ENCODE measurements around the gene SCML1.

DNA sequence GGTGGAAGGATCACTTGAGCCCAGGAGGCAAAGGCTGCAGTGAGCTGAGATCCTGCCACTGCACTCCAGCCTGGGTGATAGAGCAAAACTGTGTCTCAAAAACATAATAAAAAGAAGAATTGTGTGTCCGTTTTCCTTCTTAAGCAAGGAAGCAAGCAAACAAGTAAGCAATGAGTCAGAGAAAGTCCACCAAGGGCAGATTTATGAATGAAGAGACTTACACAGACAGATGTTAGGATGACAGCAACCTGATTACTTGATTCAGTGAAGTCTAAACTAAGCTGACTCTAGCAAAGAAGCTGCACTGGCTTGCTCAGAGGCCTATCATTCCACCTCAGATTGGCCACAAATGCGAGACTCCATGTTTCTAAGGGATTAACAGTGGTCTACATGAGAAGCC lies 34.1 kb upstream of the SCML1 start:
- TF ChIP-seq EZH2 (IDR thresholded peaks at IDR 0.05; ENCODE audit: borderline replicate concordance, control insufficient read depth, low read depth, low read length) (no peak), CTCF (IDR thresholded peaks at IDR 0.05 in 2 of 3, conservative IDR thresholded peaks at IDR 0.05 in 1 of 3; ENCODE audit: control insufficient read depth in 2 of 3, extremely low read depth in 1 of 3, insufficient read depth in 1 of 3, low read depth in 3 of 3, low read length in 3 of 3) (no peak), JUND (IDR thresholded peaks at IDR 0.05; ENCODE audit: low read depth, low read length) (no peak), MAX (IDR thresholded peaks at IDR 0.05; ENCODE audit: low read depth, low read length) (no peak), NFXL1 (IDR thresholded peaks at IDR 0.05; ENCODE audit: borderline replicate concordance) (no peak), HDAC6 (IDR thresholded peaks at IDR 0.05; ENCODE audit: unreplicated experiment) (no peak), ZNF274 (IDR thresholded peaks at IDR 0.05; ENCODE audit: insufficient read depth, insufficient read length) (no peak), EGR1 (IDR thresholded peaks at IDR 0.05; ENCODE audit: borderline replicate concordance in 1 of 2, low read depth in 2 of 2, low read length in 2 of 2) (no peak), POLR2AphosphoS5 (IDR thresholded peaks at IDR 0.05; ENCODE audit: low read length) (no peak), SRF (IDR thresholded peaks at IDR 0.05; ENCODE audit: low read depth in 2 of 2, low read length in 2 of 2) (no peak), KDM1A (IDR thresholded peaks at IDR 0.05; ENCODE audit: borderline replicate concordance) (no peak)
